Measurements from ENCODE around the gene OTOS.

DNA sequence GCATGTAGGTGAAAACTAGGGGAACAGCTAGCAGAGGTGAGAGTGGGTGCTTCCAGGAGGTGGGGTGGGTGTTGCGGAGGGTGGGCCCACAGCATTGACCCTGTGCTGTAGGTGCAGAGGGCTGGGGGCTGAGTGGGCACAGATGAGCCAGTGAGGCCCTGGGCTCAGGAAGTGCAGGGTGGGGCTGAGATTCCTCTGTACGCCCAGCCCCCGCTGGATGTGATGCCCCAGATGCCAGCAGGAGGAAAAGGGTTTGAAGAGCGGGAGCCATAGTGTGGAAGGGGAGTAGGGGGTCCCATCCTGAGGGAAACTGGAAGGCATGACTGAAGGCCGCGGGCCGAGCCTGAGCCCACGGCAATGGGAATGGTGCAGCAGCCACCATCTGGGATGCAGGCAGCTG lies 14.1 kb upstream of the OTOS start:
- no peak for TF ChIP-seq EZH2 (IDR thresholded peaks at IDR 0.05; ENCODE audit: borderline replicate concordance, low read depth, low read length, poor library complexity, severe bottlenecking)
- TF ChIP-seq CTCF (conservative IDR thresholded peaks at IDR 0.05; ENCODE audit: low read depth, low read length), result no peak

Data from A673 (cell line).